ENCODE results near the gene KCNAB3. TPM values are rescaled to one million over a fixed set of nuclear protein-coding genes. Genes with fewer than 3 reads are reported as not detected.

KCNAB3 gene
- total RNA-seq, 1 donor, result under 0.01 TPM

DNA sequence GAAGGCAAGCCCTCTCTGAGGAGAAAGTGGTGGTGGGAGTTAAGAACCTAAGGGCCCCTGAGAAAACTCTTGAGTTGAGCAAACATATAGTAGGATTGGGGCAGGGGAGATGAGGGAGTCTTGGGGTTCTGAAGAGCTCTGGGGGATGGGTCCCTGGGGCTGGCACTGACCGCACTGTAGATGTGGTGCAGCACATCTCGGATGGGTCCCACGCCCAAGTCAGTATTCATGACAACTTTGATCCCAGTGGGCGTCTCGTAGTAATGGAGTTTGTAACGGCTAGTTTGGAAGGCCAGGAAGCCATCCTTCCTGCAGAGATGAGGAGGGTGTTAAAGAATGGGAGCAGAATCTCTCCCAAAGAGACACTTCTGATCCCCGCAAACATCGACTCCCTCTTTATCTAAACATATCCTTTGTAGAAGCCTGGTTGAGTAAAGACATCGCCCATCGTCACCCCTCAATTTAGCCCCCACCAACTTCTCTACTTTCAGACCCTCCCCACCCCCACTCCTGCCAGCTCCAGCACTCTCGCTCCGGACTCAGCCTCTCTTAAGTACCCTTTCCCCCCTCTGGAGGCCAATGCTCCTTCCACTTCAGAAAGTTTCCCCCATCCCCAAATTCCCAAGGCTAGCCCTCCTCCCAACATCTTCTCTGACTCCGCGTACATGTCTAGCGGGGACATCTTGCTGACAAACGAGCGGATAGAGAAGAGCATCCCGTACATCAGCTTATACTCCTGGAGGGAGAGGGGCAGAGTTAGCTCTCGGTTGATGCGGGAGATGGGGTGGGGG is 1.4 kb upstream of the KCNAB3 start:
- Histone ChIP-seq H2AFZ (ENCODE audit: low read length) (peak overlapping the region; percentile 95), H3K27me3 (ENCODE audit: insufficient read depth, low read length) (no peaks in the 10 kb centered on the region), H3K79me2 (ENCODE audit: insufficient read depth, low read length) (peaks cover 49% of the 10 kb centered on the region), H3K4me2 (ENCODE audit: insufficient read depth, low read length) (peak overlapping the region; percentile 99), H3K4me1 (ENCODE audit: insufficient read depth, low read length) (peaks cover 32% of the 10 kb centered on the region), H3K27ac (ENCODE audit: low read depth, low read length) (peak overlapping the region; percentile 60), H4K20me1 (ENCODE audit: insufficient read depth, low read length) (peaks cover 2% of the 10 kb centered on the region), H3K4me3 (ENCODE audit: insufficient read depth, low read length) (peak overlapping the region; percentile 99), H3K9me3 (ENCODE audit: low read depth, low read length) (no peaks in the 10 kb centered on the region), H3K36me3 (ENCODE audit: insufficient read depth, low read length) (peaks cover 13% of the 10 kb centered on the region)
- DNase-seq (ENCODE audit: insufficient read length, low spot score, missing footprints), result no peak
- TF ChIP-seq, protein P1, sequence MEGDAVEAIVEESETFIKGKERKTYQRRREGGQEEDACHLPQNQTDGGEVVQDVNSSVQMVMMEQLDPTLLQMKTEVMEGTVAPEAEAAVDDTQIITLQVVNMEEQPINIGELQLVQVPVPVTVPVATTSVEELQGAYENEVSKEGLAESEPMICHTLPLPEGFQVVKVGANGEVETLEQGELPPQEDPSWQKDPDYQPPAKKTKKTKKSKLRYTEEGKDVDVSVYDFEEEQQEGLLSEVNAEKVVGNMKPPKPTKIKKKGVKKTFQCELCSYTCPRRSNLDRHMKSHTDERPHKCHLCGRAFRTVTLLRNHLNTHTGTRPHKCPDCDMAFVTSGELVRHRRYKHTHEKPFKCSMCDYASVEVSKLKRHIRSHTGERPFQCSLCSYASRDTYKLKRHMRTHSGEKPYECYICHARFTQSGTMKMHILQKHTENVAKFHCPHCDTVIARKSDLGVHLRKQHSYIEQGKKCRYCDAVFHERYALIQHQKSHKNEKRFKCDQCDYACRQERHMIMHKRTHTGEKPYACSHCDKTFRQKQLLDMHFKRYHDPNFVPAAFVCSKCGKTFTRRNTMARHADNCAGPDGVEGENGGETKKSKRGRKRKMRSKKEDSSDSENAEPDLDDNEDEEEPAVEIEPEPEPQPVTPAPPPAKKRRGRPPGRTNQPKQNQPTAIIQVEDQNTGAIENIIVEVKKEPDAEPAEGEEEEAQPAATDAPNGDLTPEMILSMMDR (IDR thresholded peaks at IDR 0.05; ENCODE audit: extremely low read depth, low read depth, low read length), result no peak

DNA sequence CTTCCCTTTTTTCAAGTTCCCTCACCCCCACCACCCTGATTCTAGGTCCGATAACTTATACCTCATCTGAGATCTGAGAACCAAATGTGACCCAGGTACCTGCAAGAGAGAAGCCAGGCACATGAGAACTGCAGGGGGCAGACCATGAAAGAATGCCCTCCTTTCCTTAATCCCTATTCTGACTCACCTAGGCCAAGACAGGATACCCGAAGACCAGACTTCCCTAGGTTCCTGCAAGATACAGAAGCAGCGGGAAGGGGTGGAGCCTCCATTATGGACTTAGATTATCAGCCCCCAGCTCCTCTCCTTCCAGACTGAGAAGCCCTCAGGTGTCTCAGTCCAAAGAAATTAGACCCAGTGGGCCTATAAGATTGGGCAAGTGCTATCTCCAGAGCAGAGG is 2.1 kb downstream of the KCNAB3 start:
- Histone ChIP-seq H3K4me2 (ENCODE audit: insufficient read depth, low read length) (no peak overlapping the region), H4K20me1 (ENCODE audit: insufficient read depth, low read length) (no peaks in the 10 kb centered on the region), H3K79me2 (ENCODE audit: insufficient read depth, low read length) (peaks cover 20% of the 10 kb centered on the region), H3K27me3 (ENCODE audit: insufficient read depth, low read length) (no peaks in the 10 kb centered on the region), H3K9me3 (ENCODE audit: low read depth, low read length) (no peaks in the 10 kb centered on the region), H3K27ac (ENCODE audit: low read depth, low read length) (no peak overlapping the region), H3K4me3 (ENCODE audit: insufficient read depth, low read length) (no peak overlapping the region), H2AFZ (ENCODE audit: low read length) (no peak overlapping the region), H3K36me3 (ENCODE audit: insufficient read depth, low read length) (no peaks in the 10 kb centered on the region), H3K4me1 (ENCODE audit: insufficient read depth, low read length) (peaks cover 21% of the 10 kb centered on the region)
- TF ChIP-seq, protein P1 (IDR thresholded peaks at IDR 0.05; ENCODE audit: extremely low read depth, low read depth, low read length), result no peak
- no peak for DNase-seq (ENCODE audit: insufficient read length, low spot score, missing footprints)

DNA sequence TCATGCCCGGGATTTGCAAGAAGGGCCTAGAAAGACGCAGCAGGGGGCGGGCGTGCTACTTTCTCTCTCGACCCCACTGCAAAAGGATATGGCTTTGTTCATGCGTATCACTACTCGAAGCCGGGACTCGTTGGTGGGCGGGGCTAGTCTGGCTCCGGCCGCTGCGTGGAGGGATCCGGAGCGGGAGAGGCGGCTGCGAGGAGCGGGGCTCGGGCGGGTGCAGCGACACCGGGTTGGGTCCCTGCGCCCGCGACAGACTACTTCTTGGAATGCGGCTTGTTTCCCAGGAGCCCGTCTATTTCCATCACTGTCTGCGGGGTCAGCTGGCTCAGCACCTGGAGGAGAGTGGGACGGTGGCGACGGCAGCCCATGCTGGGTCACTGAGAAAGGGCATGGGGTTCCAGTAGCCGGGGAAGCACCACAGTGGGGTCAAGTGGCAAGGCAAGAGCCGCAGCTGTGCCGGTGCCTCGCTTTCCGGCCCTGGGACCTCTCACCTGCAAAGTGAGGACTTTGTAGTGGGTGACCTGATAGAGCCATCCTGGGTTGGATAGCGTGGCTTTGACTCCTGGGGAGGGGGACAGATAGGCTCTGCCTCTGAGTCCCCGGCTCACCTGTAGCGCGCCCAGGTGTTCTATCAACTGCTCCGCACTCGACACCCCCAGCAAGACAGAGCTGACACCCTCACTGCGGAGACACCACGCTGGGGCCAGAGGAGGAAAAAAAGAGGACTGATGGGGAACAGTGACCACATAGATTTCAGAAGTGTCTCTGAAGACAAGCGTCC is 6.6 kb downstream of the KCNAB3 start:
- H3K27ac ChIP-seq (ENCODE audit: low read depth, low read length), result no peak overlapping the region
- no peaks in the 10 kb centered on the region for H3K27me3 ChIP-seq (ENCODE audit: insufficient read depth, low read length)
- peak; percentile 96 for DNase-seq (ENCODE audit: insufficient read length, low spot score, missing footprints)
- H3K9me3 ChIP-seq (ENCODE audit: low read depth, low read length), result no peaks in the 10 kb centered on the region
- H2AFZ ChIP-seq (ENCODE audit: low read length), result peak overlapping the region; percentile 97
- H3K4me2 ChIP-seq (ENCODE audit: insufficient read depth, low read length), result peak overlapping the region; percentile 86
- H3K79me2 ChIP-seq (ENCODE audit: insufficient read depth, low read length), result no peaks in the 10 kb centered on the region
- H4K20me1 ChIP-seq (ENCODE audit: insufficient read depth, low read length), result no peaks in the 10 kb centered on the region
- H3K36me3 ChIP-seq (ENCODE audit: insufficient read depth, low read length), result no peaks in the 10 kb centered on the region
- H3K4me1 ChIP-seq (ENCODE audit: insufficient read depth, low read length), result peaks cover 12% of the 10 kb centered on the region
- H3K4me3 ChIP-seq (ENCODE audit: insufficient read depth, low read length), result peak overlapping the region; percentile 72
- TF ChIP-seq, protein P1 (IDR thresholded peaks at IDR 0.05; ENCODE audit: extremely low read depth, low read depth, low read length), result no peak
